Kidney (tissue), 14 donors: ENCODE data around the gene PTPN2. TPM values are rescaled to one million over a fixed set of nuclear protein-coding genes. Genes with fewer than 3 reads are reported as not detected.

ENCODE experiments used
- DNase-seq, 5 donors: peaks; one replicate each; pipeline ENCODE4 v3.0.0-alpha.2; 2013 to 2020
- FAIRE-seq: peaks from 2 replicates; lab custom pipeline; 2012; peaks lifted over from hg19 to GRCh38; lab: Jason Lieb, UNC
- H3K27ac ChIP-seq, 2 donors: one replicate each; pipeline ENCODE4 v1.7.0; 2013; ENCODE audit warnings: low read depth in 2 of 2, low read length in 2 of 2, inconsistent platforms in 1 of 2
- H3K27me3 ChIP-seq: one replicate; pipeline ENCODE4 v1.7.1; 2013; ENCODE audit warnings: low read length, inconsistent platforms; ENCODE audit not compliant: control insufficient read depth, insufficient read depth
- H3K36me3 ChIP-seq, 3 donors: one replicate each; pipeline versions ENCODE4 v1.7.0 to v1.7.1; 2013; ENCODE audit warnings: low read length in 3 of 3, control low read depth in 1 of 3, inconsistent platforms in 1 of 3; ENCODE audit not compliant: insufficient read depth in 3 of 3, control insufficient read depth in 2 of 3
- H3K4me1 ChIP-seq, 3 donors: one replicate each; pipeline versions ENCODE4 v1.7.0 to v1.7.1; 2013; ENCODE audit warnings: low read length in 3 of 3, inconsistent platforms in 1 of 3, low read depth in 1 of 3; ENCODE audit not compliant: control insufficient read depth in 2 of 3, insufficient read depth in 2 of 3
- H3K4me3 ChIP-seq, 3 donors: one replicate each; pipeline versions ENCODE4 v1.7.0 to v1.8.1; 2013; ENCODE audit warnings: low read length in 3 of 3, control low read depth in 1 of 3, inconsistent platforms in 1 of 3
- H3K9ac ChIP-seq, 3 donors: one replicate each; pipeline versions ENCODE4 v1.7.0 to v1.7.1; 2013; ENCODE audit warnings: low read length in 3 of 3, control low read depth in 1 of 3, inconsistent platforms in 1 of 3
- H3K9me3 ChIP-seq, 3 donors: one replicate each; pipeline versions ENCODE4 v1.7.0 to v1.7.1; 2013; ENCODE audit warnings: low read length in 3 of 3, control low read depth in 1 of 3, inconsistent platforms in 1 of 3; ENCODE audit not compliant: control insufficient read depth in 2 of 3, insufficient read depth in 1 of 3
- intact Hi-C: fragments of 100-400 bp; cut with DNase I; formaldehyde crosslinking; loops from one replicate; pipeline ENCODE4 v1.11.1; 2022
- polyA plus RNA-seq: library from polyadenylated mRNA; stranded (reverse); fragments of 350-450 nt; fragmentation: Illumina TruSeq; extraction: RNeasy Lipid Tissue Mini Kit (QIAGEN cat#74804); gene quantifications from one replicate; pipeline ENCODE4 v1.2.3, GENCODE V29; 2014; ENCODE audit warnings: low read depth, low replicate concordance; ENCODE audit not compliant: insufficient read depth
- total RNA-seq: library from RNA; stranded (reverse); fragmentation: NEBNext Ultra II Directional; extraction: Animal tissue kit (Norgen Biotek cat#: 25700); gene quantifications from one replicate; pipeline ENCODE4 v1.2.1, GENCODE V29; 2021
- TF ChIP-seq, protein P1 (sequence below): IDR thresholded peaks from 3 replicates; pipeline ENCODE4 v1.5.1; 2012; ENCODE audit warnings: mild to moderate bottlenecking, moderate library complexity, borderline replicate concordance; ENCODE audit not compliant: insufficient read depth; ENCODE audit errors: extremely low read depth
- donor health status: control.
- donor health status: control.
- donor health status: control.
- donor health status: control.
- donor health status: control.
- donor health status: DM: yes; HTN: yes; CAD: no.
- donor health status: Normal renal cell carcinoma (clear cell type).

PTPN2 gene
- total and polyA plus RNA-seq, 2 donors from 2014 or later, result 23.4 to 45.8 TPM

GRCh38 chr18:12857215-12857905 lies 26.7 kb downstream of the PTPN2 start:
- no peak for DNase-seq
- FAIRE-seq, result no peak
- intact Hi-C loops, result no loop called here
- H3K4me1 ChIP-seq, result peaks cover 0 to 5% (median 0%) of the 10 kb centered on the region in 3 donors
- H3K4me3 ChIP-seq, result no peak overlapping the region
- H3K27me3 ChIP-seq, result no peaks in the 10 kb centered on the region
- peaks cover 0 to 5% (median 3%) of the 10 kb centered on the region in 3 donors for H3K36me3 ChIP-seq
- no peak overlapping the region for H3K27ac ChIP-seq
- H3K9me3 ChIP-seq, result no peaks in the 10 kb centered on the region
- TF ChIP-seq, protein P1, sequence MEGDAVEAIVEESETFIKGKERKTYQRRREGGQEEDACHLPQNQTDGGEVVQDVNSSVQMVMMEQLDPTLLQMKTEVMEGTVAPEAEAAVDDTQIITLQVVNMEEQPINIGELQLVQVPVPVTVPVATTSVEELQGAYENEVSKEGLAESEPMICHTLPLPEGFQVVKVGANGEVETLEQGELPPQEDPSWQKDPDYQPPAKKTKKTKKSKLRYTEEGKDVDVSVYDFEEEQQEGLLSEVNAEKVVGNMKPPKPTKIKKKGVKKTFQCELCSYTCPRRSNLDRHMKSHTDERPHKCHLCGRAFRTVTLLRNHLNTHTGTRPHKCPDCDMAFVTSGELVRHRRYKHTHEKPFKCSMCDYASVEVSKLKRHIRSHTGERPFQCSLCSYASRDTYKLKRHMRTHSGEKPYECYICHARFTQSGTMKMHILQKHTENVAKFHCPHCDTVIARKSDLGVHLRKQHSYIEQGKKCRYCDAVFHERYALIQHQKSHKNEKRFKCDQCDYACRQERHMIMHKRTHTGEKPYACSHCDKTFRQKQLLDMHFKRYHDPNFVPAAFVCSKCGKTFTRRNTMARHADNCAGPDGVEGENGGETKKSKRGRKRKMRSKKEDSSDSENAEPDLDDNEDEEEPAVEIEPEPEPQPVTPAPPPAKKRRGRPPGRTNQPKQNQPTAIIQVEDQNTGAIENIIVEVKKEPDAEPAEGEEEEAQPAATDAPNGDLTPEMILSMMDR, result no peak
- H3K9ac ChIP-seq, result no peak overlapping the region

DNA sequence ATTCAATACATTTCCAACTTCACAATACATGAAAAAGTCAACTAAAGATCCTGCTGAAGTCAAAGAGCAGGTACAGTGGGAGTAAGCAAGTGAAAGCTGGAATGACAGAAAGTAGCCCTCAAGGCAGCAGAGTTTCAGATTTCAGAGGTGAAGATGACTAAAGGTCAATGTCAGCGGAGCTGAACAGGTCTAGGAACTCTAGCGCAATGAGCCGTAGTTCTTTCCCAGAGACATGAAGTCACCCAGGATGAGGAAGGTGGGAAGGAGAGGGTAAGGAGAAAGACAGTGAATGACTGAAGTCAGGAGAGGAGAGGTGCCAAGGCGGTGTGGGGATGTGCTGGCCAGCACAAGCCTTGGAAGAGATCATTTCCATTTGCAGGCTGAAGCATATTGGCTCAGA lies 28.1 kb downstream of the PTPN2 start:
- no peak for DNase-seq

DNA sequence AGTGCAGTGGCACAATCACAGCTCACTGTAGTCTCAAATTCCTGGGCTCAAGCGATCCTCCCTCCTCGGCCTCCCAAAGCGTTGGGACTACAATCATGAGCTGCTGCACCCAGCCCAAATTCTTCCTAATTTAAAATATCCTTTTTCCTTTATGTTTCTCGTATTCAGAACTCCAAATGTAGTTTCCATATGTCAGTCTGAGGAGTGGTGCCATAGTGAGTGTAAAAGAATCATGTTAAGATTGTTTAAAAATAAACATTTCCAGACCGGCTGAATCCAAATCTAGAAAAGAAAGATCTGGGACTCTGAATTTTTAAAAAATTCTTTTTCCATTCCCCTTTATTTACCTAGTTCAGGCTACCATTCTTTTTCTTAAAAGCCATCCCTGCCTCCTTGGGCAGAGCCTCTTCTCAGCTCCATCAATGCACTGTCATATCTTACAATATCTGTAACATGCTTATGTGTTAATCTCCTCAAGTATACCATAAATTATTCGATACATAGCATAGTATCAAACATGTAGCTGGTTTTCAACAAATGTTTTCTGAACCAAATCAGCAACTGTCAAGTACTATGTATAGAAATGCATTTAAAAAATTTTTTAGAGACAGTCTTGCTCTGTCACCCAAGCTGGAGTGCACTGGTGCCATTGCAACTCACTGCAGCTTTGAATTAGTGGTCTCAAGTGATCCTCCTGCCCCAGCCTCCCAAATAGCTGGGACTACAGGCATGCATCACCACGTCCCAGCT lies 31.3 kb downstream of the PTPN2 start:
- H3K27me3 ChIP-seq, result no peaks in the 10 kb centered on the region
- no peaks in the 10 kb centered on the region for H3K9me3 ChIP-seq
- H3K4me1 ChIP-seq, result peaks cover 0 to 5% (median 0%) of the 10 kb centered on the region in 3 donors
- no peak overlapping the region for H3K27ac ChIP-seq
- FAIRE-seq (no peak), DNase-seq (no peak)
- intact Hi-C loops, result no loop called here
- no peak overlapping the region for H3K9ac ChIP-seq
- TF ChIP-seq, protein P1, result no peak
- peaks cover 0 to 5% (median 3%) of the 10 kb centered on the region in 3 donors for H3K36me3 ChIP-seq
- H3K4me3 ChIP-seq, result no peak overlapping the region

More for the DNA sequence above, 28.1 kb downstream of the PTPN2 start:
- no peaks in the 10 kb centered on the region for H3K27me3 ChIP-seq
- no peak overlapping the region for H3K27ac ChIP-seq
- peaks cover 0 to 5% (median 0%) of the 10 kb centered on the region in 3 donors for H3K4me1 ChIP-seq
- TF ChIP-seq, protein P1, result no peak
- FAIRE-seq, result no peak
- H3K4me3 ChIP-seq, result no peak overlapping the region
- peaks cover 0 to 5% (median 3%) of the 10 kb centered on the region in 3 donors for H3K36me3 ChIP-seq
- no peak overlapping the region for H3K9ac ChIP-seq
- no peaks in the 10 kb centered on the region for H3K9me3 ChIP-seq
- intact Hi-C loops, result no loop called here
